Mucosa of descending colon (tissue), 3 donors: ENCODE data around the gene IFI27L2. TPM values are rescaled to one million over a fixed set of nuclear protein-coding genes. Genes with fewer than 3 reads are reported as not detected.

Experiments
- ATAC-seq: fragments of 200-7000 bp; cut with Tn5 transposase; one replicate; pipeline ENCODE4 v1.9.1; 2020; ENCODE audit warnings: mild to moderate bottlenecking, moderate library complexity
- DNase-seq, 3 donors: peaks; one replicate each; pipeline ENCODE4 v3.0.0-alpha.2; 2020
- H3K36me3 ChIP-seq: fragments of 200-600 bp; one replicate; pipeline ENCODE4 v1.8.0; 2021; ENCODE audit warnings: low read depth, mild to moderate bottlenecking
- H3K4me1 ChIP-seq: fragments of 200-600 bp; one replicate; pipeline ENCODE4 v1.8.0; 2021; ENCODE audit warnings: low read depth, mild to moderate bottlenecking
- H3K4me3 ChIP-seq: fragments of 200-600 bp; one replicate; pipeline ENCODE4 v1.8.0; 2021; ENCODE audit warnings: mild to moderate bottlenecking
- H3K9me3 ChIP-seq: fragments of 200-600 bp; one replicate; pipeline ENCODE4 v1.8.0; 2021; ENCODE audit warnings: mild to moderate bottlenecking
- intact Hi-C, 2 donors: fragments of 100-400 bp; cut with DNase I in 1 of 2; cut with micrococcal nuclease in 1 of 2; formaldehyde crosslinking; loops; one replicate each; pipeline versions ENCODE4 v1.11.0 to v1.11.1; 2022; cut with DNase I, micrococcal nuclease
- total RNA-seq, 3 donors: library from RNA; stranded (reverse); fragmentation: NEBNext Ultra II Directional in 2 of 3; extraction: Animal tissue kit (Norgen Biotek cat#: 25700) in 2 of 3; gene quantifications; one replicate each; pipeline versions ENCODE4 v1.2.1 to v1.2.4, GENCODE V29; 2021 to 2023
- TF ChIP-seq, protein P1 (sequence below): fragments of 200-600 bp; IDR thresholded peaks from one replicate; pipeline ENCODE4 v1.8.0; 2022; ENCODE audit warnings: antibody characterized with exemption, mild to moderate bottlenecking
- donor health status: DM: no; HTN: no; CAD: no; lungs with moderate emphysema.
- donor health status: DM: no; HTN: no; CAD: no.
- donor health status: DM: no; HTN: yes; CAD: no.

IFI27L2 gene
- total RNA-seq, 3 donors from 2014 or later, result 22.4 to 25.5 (median 24.3) TPM

DNA sequence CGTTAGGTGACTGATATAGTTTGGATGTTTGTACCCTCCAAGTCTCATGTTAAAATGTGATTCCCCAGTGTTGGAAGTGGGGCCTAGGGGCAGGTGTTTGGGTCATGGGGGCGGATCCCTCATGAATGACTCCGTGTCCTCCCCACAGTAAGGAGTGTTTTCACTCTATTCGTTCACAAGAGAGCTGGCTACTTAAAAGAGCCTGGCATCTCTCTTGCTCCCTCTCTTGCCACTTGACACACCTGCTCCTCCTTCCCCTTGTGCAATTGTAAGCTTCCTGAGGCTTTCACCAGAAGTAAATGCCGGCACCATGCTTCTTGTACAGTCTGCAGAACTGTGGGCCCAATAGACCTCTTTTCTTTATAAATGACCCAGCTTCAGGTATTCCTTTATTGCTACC lies 2.6 kb downstream of the IFI27L2 start:
- H3K4me3 ChIP-seq, result no peak overlapping the region
- no peaks in the 10 kb centered on the region for H3K9me3 ChIP-seq
- ATAC-seq (no peak), DNase-seq (no peak)
- intact Hi-C loops, result no loop called here
- no peaks in the 10 kb centered on the region for H3K4me1 ChIP-seq
- TF ChIP-seq, protein P1, sequence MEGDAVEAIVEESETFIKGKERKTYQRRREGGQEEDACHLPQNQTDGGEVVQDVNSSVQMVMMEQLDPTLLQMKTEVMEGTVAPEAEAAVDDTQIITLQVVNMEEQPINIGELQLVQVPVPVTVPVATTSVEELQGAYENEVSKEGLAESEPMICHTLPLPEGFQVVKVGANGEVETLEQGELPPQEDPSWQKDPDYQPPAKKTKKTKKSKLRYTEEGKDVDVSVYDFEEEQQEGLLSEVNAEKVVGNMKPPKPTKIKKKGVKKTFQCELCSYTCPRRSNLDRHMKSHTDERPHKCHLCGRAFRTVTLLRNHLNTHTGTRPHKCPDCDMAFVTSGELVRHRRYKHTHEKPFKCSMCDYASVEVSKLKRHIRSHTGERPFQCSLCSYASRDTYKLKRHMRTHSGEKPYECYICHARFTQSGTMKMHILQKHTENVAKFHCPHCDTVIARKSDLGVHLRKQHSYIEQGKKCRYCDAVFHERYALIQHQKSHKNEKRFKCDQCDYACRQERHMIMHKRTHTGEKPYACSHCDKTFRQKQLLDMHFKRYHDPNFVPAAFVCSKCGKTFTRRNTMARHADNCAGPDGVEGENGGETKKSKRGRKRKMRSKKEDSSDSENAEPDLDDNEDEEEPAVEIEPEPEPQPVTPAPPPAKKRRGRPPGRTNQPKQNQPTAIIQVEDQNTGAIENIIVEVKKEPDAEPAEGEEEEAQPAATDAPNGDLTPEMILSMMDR, result no peak
- no peaks in the 10 kb centered on the region for H3K36me3 ChIP-seq

DNA sequence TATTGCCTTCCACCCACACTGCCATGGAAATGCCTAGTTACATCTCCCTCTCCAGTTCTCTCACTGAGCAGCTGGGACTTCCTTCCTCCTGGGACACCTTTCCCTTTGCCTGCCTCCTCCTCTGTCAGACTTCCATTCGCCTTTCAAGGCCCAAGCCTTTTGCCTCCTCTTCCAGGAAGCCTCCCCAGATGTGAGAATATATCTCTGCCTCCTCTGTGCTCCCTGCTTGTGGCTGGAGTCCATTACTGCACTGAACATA lies 3.1 kb downstream of the IFI27L2 start:
- Histone ChIP-seq H3K4me1 (no peaks in the 10 kb centered on the region), H3K36me3 (no peaks in the 10 kb centered on the region), H3K9me3 (no peaks in the 10 kb centered on the region), H3K4me3 (no peak overlapping the region)
- DNase-seq (no peak), ATAC-seq (no peak)
- TF ChIP-seq, protein P1, result no peak
- intact Hi-C loops, result no loop called here

DNA sequence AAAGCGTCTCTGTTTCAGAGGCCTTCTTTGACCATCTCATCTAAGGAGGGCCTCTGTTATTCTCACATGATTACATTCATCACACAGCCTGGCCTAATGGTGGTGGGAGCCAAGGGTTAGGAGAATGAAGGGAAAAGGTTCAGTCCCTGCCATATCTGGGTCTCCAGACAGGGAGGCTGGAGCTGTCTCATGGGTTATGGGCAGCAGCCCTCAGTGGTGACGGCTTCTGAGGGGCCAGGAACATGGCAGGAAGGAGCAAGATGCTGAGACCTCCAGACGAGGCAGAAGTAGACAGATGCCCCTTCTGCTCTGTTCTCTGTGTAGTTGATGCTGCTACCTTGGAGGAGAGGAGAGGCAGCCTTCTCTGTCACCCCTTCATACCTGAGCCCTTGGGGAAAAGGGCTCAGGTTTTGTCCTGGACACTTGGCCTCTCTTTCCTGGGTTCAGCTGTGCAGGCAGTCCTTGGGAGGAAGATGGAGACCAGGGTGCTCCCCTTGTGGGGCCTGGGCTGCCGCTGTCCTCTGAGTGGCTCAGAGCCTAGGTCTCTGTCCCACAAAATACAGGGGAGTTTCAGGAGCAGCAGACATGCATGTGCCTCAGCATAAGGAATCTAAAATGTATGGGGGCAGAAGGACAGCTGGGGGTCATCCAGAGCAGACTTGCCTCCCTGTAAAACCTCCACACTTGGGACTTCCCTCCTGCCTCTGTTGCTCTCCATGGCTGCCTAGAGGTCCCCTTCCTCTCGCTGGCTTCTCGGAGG lies 3.6 kb downstream of the IFI27L2 start:
- DNase-seq (no peak), ATAC-seq (no peak)
- H3K4me1 ChIP-seq, result no peaks in the 10 kb centered on the region
- H3K9me3 ChIP-seq, result no peaks in the 10 kb centered on the region
- no peaks in the 10 kb centered on the region for H3K36me3 ChIP-seq
- TF ChIP-seq, protein P1, result no peak
- H3K4me3 ChIP-seq, result no peak overlapping the region
- intact Hi-C loops, result no loop called here

DNA sequence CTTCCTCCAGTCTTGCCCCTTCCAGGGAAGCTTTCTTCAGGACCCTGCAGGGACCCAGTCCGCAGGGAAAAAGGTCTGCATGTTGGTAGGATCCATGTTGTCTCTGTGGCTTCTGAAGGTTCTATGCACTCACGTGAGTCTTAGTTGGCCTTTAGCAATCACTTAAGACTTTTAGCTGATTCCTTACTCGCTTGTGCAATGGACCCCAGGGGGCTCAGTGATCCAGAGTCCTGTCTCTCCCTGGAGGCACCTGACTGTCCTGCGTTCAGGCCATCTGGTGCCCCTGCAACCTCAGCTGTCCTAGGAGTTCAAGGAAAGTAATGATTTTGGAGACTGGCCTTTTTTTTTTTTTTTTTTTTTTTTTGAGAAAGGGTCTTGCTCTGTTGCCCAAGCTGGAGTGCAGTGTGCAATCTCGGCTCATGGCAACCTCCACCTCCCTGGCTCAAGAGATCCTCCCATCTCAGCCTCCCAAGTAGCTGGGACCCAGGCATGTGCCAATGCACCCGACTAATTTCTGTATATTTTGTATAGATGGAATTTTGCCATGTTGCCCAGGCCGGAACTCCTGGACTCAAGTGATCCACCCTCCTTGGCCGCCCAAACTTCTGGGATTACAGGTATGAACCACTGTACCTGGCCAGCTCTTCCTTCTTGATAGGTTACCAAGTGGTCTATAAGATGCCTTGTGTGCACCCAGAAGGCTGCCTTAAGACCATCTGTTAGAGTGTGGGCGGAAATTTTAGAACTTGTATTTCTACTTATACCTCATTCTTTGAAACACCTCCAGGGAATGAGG lies 4.6 kb downstream of the IFI27L2 start:
- TF ChIP-seq, protein P1, result no peak
- peaks cover 4% of the 10 kb centered on the region for H3K9me3 ChIP-seq
- intact Hi-C loops, result no loop called here
- H3K4me1 ChIP-seq, result no peaks in the 10 kb centered on the region
- no peak overlapping the region for H3K4me3 ChIP-seq
- DNase-seq (no peak), ATAC-seq (no peak)
- H3K36me3 ChIP-seq, result no peaks in the 10 kb centered on the region

DNA sequence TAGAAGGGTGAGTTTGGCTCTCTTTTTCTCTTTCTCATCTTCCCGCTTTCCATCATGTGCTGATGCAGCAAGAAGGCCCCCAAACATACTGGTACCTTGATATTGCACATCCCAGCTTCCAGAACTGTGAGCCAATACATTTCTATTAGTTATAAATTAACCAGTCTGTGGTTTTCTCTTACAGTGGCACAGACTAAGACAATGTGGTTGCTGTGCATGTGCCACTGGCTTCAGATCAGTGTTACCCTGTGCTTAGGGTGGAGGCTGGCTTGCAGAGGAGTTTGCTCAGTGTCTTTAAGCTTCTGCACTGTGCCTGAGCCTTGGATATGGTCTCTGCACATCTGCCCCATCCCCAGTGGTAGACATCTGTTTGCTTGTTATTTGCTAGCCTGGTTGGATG lies 5.5 kb downstream of the IFI27L2 start:
- no peak for DNase-seq

More for the DNA sequence above, 5.5 kb downstream of the IFI27L2 start:
- intact Hi-C loops, result no loop called here
- Histone ChIP-seq H3K4me1 (no peaks in the 10 kb centered on the region), H3K4me3 (no peak overlapping the region), H3K9me3 (peaks cover 9% of the 10 kb centered on the region), H3K36me3 (no peaks in the 10 kb centered on the region)
- ATAC-seq, result no peak
- TF ChIP-seq, protein P1, result no peak
